ENCODE measurements around the gene SLBP. TPM values are rescaled to one million over a fixed set of nuclear protein-coding genes. Genes with fewer than 3 reads are reported as not detected.

SLBP gene
- total and polyA plus RNA-seq, 2 donors (not counting 3 experiments of a cell fraction or from before 2014, with no cell fraction given), result 48.3 to 63.1 TPM

GRCh38 chr4:1656986-1657385, 55.1 kb downstream of the SLBP start:
- no peak for TF ChIP-seq POLR2A (IDR thresholded peaks at IDR 0.05; ENCODE audit: low read depth, low read length)
- TF ChIP-seq MAX (IDR thresholded peaks at IDR 0.05; ENCODE audit: insufficient read depth, insufficient read length), result no peak
- no peak for TF ChIP-seq MYC (IDR thresholded peaks at IDR 0.05; ENCODE audit: low read depth, low read length)
- no peak for TF ChIP-seq FOS (IDR thresholded peaks at IDR 0.05; ENCODE audit: borderline replicate concordance, insufficient read depth, low read length)
- TF ChIP-seq JUN (IDR thresholded peaks at IDR 0.05; ENCODE audit: borderline replicate concordance, insufficient read depth, insufficient read length, low read depth), result no peak
- TF ChIP-seq EZH2 (IDR thresholded peaks at IDR 0.05; ENCODE audit: borderline replicate concordance, low read depth, low read length, severe bottlenecking), result no peak
- TF ChIP-seq POLR2AphosphoS5 (IDR thresholded peaks at IDR 0.05; ENCODE audit: insufficient read depth, low read depth, low read length), result no peak
- TF ChIP-seq CTCF (IDR thresholded peaks at IDR 0.05; ENCODE audit: extremely low read depth in 1 of 2, insufficient read depth in 1 of 2, low read depth in 1 of 2, low read length in 2 of 2), result no peak
- no peak for TF ChIP-seq GATA2 (IDR thresholded peaks at IDR 0.05; ENCODE audit: insufficient read depth, insufficient read length, low read depth, low read length)
- H3K27ac ChIP-seq (ENCODE audit: insufficient read depth, low read depth, low read length), result no peak overlapping the region
- ChIA-PET CTCF (no interaction called here), POLR2A (no interaction called here)
- dilution Hi-C loops (cut with MboI; ENCODE audit: extremely low pct_ligation_motif_present, low sequenced_read_pairs) (no loop called here), intact Hi-C loops (cut with micrococcal nuclease) (no loop called here)
- no peaks in the 10 kb centered on the region for H3K9me1 ChIP-seq (replicated peaks; ENCODE audit: control insufficient read depth, extremely low read depth, insufficient read depth, low read length)
- H3K9me3 ChIP-seq (replicated peaks; ENCODE audit: control insufficient read depth, insufficient read depth, low read length), result no peaks in the 10 kb centered on the region
- H3K9ac ChIP-seq (replicated peaks; ENCODE audit: extremely low read depth, insufficient read depth, low read length), result no peak overlapping the region
- no TSS peak for BruUV-seq (replicated peaks)
- H3K27me3 ChIP-seq (ENCODE audit: control insufficient read depth in 2 of 2, insufficient read depth in 2 of 2, low read length in 2 of 2), result no peaks in the 10 kb centered on the region
- H3K79me2 ChIP-seq (ENCODE audit: control insufficient read depth, insufficient read depth, low read length), result no peaks in the 10 kb centered on the region
- no peaks in the 10 kb centered on the region for H4K20me1 ChIP-seq (replicated peaks; ENCODE audit: control insufficient read depth, extremely low read depth, insufficient read depth, low read length)
- no peak overlapping the region for H3K4me3 ChIP-seq (replicated peaks in 1 of 3; ENCODE audit: insufficient read depth in 1 of 3, low read depth in 1 of 3, low read length in 3 of 3)
- H3K36me3 ChIP-seq (ENCODE audit: control insufficient read depth in 2 of 2, extremely low read depth in 1 of 2, insufficient read depth in 2 of 2, low read length in 2 of 2), result no peaks in the 10 kb centered on the region
- DNase-seq (ENCODE audit: low read depth, low spot score), result no peak
- no peak overlapping the region for H2AFZ ChIP-seq (ENCODE audit: low read depth, low read length)
- no peak for FAIRE-seq
- no peaks in the 10 kb centered on the region for H3K4me1 ChIP-seq (ENCODE audit: control insufficient read depth, extremely low read depth, insufficient read depth, low read length)
- H3K4me2 ChIP-seq (ENCODE audit: insufficient read depth, low read length), result no peak overlapping the region

All from endothelial cell of umbilical vein (primary cell).